HG03175 (cell line): ENCODE measurements around the gene ARFGAP1.

Source experiments
- ATAC-seq: cut with Tn5 transposase; IDR thresholded peaks from one replicate; pipeline ENCODE4 v1.9.1; 2021; ENCODE audit warnings: mild to moderate bottlenecking, moderate library complexity; ENCODE audit not compliant: unreplicated experiment

Gene ARFGAP1

DNA sequence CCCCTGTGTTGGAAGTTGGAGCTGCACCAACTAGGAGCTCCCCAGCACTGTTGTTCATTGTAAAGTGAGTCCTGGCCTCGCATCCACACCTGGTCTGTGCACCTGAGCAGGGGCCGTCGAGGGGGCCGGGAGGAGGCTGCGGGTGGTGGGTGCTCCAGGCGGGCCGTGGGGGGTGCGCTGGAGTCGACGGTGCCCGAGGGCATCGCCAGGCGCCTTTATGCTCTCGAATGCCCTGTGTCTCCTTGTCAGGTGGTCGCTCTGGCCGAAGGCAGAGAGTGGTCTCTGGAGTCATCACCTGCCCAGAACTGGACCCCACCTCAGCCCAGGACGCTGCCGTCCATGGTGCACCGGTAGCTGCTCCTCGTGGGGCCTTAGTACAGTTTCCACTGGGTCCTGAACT, 4.3 kb downstream of the ARFGAP1 start:
- no peak for ATAC-seq

DNA sequence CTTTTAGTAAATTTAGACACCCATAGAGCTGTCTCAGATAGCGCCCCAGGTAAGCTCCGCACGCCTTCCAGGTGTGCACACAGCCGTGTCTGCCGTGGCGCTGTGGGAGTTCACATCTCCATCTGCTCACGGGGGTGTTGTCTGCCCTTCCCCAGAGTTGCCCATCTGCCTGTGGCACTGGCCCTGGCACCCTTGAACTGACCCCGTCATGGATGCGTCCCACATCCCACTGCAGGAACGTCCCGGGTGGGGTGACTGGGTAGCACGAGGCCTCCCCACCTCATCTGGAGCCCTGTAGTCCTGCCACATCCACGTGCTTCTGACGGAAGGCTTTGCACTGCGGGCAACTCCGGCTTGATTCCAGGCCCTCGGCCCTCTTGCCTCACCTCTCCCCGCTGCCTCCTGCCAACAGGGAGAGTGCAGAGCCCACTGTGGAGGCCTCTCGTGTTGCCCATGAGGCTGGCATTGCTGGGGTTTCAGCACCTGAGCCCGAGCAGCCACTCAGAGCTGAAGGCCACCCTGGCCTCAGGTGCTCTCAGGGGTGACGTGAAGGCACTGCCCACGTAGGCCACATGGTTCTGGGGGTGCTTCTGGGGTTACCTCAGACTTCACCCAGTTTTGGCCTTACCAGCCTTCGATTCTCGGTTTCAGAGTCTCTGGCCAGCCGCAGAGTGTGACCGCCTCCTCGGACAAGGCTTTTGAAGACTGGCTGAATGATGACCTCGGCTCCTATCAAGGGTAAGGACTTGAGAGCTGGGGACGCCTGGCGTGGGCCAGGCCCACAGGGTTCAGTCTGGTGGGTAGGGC, 5.1 kb downstream of the ARFGAP1 start:
- ATAC-seq = no peak

DNA sequence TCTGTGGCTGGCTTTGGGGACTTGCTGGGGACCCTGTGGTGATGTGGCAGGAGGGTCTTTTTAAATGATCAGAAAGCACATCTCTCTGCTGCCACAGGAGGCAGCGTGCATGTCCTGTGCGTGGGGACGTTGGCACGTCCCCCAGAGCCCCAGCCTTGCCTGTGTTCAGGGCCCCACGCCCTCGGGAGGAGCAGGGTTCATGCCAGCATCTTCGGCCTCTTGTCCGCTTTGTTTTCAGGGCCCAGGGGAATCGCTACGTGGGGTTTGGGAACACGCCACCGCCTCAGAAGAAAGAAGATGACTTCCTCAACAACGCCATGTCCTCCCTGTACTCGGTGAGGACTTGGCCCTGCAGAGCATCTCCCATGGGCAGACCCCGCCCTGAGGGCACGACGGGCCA, 6.0 kb downstream of the ARFGAP1 start:
- ATAC-seq = no peak

DNA sequence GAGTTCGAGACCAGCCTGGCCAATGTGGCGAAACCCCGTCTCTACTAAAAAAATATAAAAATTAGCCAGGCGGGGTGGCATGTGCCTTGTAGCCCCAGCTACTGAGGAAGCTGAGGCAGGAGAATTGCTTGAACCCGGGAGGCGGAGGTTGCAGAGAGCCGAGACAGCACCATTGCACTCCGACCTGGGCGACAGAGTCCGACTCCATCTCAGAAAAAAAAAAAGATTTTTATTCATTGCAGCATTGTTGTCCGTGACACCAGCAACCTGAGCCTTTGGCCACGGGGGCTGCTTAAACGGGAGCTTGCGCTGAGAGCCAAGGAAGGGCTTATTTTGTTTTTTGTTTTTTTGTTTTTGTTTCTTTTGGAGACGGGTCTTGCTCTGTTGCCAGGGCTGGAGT, 7.3 kb downstream of the ARFGAP1 start:
- ATAC-seq = no peak

DNA sequence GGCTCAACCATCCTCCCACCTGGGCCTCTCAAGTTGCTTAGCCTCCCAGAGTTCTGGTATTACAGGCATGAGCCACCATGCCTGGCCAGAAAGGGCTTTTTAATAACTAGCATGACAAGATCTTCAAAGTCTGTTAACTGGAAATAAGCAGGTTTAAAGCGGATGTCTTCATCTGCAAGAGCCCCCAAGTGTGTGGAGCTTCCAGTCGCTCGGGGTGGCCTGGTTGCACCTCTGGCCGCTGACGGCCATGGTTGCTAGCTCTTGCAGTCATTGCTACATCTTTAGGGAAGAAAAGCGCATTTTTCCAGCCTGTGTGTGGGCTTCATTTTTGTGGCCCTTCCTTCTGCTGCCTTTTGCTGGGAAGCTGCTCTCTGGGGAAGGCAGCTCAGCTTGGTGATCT, 7.8 kb downstream of the ARFGAP1 start:
- ATAC-seq = no peak

DNA sequence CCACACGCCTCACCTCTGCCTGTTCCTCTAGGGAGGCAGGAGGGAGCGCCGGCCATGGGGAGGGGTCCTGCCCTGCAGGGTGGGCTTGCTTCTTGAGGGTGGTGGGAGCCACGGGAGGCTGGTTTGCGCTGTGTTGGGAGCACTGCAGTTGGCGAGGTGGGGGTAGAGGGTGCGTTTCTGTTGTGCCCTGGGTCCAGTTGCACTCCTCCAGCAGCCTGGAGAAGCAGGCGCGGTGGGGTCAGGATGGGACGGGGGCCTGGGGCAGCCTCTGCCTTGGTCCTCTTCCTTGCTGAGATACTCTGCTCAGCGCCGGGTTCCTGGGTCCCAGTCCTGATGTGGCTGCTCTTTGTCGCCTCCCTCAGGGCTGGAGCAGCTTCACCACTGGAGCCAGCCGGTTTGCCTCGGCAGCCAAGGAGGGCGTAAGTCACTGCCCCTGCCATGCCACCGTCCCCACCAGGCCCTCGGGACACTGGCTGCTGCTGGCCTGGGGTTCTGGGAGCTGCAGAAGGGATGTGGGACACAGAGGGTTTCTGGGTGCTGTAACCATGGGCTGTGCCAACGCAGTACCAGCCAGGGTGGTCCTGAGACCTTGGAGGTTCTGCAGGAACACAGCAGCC, 8.4 kb downstream of the ARFGAP1 start:
- ATAC-seq = no peak

DNA sequence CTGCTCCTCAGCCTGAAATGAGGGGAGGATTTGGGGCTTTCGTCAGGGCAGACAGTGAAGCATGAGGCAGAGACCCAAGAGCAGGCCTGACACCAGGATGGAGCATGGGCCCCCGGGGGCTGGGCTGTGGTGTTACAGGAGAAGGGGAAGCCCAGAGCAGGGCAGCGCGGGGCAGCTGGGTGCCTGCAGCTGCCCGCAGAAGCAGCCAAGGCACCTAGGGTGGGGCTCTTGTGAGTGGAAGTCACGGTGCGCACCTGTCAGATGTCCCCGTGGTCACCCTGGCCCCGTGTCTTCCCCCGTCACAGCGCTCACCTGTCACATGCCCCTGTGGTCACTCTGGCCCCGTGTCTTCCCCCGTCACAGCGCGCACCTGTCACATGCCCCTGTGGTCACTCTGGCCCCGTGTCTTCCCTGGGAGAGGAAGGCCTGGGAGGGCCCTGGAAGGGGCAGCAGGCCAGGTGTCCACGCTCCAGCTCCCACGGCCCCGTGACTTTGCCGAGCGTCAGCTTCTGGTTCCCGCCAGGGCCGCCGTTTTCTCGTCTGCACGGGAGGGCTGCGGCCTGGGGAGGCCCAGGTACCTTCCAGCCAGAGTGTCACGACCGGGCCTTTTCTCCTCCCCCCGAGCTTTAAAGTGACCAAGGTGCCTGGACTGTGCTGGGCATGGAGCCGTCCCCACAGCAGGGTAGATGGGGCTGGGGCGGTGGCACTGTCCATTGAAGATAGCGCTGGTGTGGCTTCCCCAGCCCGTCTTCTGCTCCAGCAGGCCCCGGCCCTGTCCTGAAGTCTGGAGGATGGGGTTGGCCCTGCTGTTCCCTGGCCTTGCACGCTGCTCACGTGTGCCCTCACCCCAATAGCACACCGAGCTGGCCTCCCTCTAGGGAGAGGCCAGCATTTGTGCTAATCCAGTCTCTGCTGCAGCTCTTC, 9.4 kb downstream of the ARFGAP1 start:
- no peak for ATAC-seq

DNA sequence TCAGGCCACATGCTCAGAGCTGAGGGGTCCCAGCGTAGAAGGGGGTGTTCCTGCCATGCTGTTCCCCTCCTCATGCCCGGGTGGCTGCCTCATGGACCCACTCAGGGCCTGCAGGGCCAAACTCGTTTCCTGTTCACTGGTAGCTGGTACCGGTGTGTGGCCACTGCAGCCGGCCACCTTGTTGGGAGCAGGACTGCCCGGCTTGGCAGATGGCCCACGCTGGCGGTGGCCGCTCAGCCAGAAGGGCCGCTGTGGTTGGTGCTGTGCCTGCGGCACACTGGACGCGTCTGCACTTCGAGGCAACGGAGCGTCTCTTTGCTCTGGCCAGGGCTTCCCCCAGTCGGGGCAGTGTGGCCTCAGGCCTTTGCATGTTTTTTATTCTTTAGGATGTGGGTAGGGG, 10.3 kb downstream of the ARFGAP1 start:
- no peak for ATAC-seq

DNA sequence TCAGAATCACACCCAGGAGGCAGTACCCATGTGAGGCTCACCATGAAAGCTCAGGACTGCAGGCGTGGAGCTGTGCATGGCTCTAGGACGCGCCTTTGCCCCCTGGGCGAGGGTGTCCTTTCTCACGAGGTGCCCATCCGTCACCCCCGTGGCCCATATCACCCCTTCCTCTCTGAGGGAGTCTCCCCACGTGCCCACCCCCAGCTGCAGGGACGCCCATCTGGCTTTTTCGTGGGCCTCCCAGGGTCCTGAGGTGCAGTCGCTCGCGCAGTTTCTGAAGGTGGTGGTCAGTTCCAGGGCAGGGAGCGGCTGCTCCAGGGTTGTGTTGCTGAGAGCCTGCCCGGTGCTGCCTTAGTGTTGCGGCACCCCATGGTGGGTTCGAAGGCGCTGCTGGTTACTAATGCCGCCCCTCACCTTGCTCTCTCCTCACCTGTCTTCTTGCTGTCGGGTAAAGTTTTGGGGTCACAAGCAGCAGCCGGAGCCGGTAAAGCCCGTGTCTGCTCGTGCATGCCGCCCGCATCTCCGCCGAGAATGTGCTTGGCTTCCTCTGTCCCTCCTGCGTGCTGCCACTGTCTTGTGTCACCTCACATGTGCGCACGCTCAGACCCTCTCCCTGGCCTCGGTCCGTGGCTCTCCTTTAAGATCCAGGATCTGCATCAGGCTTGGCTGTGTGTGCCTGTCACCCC, 10.9 kb downstream of the ARFGAP1 start:
- ATAC-seq = no peak

DNA sequence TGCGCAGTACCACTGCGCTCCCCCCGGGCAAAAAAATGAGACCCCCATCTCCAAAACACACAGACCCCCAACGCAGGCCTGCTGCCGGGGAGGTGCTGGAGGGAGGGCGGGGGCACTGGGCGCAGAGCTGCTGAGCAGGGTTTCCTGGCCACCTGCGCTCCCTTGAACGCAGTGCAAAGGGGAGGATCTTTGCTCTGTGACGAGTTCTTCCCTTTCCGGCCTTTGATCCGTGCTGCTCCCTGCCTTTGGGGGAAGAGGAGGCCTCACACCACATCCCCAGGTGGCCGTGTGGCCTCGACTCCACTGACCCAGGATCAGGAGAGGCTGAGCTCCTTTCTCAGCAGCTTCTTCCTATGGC, 11.4 kb downstream of the ARFGAP1 start:
- no peak for ATAC-seq

DNA sequence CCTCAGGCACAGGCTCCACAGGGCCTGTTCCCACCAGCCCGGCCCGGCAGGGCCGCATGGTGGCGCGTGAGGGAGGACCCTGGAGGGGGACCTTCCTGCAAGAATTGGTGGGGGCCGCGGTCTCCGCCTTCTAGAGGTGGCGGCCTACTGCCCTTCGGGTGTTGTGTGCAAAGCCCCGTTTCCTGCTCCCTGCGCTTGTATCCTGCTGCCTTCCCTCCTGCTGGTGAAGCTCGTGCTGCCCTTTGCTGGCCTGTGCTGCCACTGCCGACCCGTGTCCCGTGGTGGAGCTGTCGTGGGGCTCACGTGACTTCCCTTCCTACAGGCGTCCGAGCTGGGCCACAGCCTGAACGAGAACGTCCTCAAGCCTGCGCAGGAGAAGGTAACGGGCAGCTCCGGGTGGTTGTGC, 11.9 kb downstream of the ARFGAP1 start:
- ATAC-seq = no peak

DNA sequence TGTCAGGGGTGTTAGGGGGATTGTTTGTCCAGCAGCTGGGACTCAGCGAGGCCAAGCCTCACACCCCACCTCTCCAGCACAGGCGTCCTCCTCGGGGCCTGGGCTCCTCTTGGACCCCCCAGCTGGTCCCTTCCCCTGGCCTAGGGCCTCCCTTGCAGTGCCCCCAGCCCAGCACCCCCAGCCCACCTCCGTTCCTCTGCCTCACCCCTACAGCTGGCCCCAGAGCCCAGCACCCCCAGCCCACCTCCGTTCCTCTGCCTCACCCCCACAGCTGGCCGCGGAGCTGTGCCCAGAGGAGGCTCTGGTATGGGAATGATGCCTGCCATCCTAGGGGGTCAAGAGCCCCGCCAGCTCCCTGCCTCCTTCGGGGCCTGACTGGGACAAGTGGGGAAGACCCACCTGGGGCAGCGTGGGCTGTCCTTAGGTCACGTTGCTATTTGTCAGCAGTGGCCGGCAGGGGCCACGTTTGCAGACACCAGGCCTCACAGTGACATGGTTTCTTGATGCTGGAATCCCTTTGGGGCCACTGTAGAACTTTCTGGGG, 12.4 kb downstream of the ARFGAP1 start:
- ATAC-seq = no peak

DNA sequence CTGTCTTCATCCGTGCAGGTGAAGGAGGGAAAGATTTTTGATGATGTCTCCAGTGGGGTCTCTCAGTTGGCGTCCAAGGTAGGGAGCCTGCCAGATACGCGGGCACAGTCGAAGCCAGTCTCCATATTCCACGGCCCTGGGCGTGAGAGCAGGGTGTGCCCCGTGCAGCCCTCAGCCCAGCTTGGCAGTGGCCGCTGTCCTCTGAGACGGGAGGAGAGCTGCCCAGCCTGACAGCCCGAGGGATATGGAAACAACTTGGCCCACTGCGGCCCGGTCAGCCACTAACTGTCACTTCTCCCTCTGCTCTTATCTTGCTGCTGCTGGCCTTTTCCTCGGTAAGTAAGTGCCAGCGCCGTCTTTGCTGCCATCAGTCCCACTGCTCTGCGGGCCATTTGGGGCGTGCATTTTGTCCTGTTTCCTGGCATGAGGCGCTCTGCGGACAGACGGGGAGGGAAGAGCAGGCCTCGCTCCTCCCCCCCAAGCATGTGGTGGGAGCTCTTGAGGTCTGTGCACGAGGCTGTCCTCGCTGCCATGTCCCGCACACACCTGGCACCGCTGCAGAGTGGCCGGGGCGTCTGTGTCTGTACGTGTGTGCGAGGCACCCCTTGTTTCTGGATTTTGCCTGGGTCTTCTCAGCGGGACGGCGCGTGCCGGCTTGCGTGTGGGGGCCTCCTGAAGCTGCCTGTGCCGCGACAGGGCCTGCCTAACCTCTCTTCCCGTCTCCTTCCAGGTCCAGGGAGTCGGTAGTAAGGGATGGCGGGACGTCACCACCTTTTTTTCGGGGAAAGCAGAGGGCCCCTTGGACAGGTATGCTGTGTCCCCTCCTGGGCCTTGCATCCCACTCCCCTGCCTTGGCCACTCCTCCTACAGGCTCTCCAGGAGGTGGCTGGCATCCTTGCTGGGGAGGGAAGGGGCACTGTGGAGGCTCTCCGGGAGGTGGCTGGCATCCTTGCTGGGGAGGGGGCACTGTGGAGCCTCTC, 13.3 kb downstream of the ARFGAP1 start:
- no peak for ATAC-seq

DNA sequence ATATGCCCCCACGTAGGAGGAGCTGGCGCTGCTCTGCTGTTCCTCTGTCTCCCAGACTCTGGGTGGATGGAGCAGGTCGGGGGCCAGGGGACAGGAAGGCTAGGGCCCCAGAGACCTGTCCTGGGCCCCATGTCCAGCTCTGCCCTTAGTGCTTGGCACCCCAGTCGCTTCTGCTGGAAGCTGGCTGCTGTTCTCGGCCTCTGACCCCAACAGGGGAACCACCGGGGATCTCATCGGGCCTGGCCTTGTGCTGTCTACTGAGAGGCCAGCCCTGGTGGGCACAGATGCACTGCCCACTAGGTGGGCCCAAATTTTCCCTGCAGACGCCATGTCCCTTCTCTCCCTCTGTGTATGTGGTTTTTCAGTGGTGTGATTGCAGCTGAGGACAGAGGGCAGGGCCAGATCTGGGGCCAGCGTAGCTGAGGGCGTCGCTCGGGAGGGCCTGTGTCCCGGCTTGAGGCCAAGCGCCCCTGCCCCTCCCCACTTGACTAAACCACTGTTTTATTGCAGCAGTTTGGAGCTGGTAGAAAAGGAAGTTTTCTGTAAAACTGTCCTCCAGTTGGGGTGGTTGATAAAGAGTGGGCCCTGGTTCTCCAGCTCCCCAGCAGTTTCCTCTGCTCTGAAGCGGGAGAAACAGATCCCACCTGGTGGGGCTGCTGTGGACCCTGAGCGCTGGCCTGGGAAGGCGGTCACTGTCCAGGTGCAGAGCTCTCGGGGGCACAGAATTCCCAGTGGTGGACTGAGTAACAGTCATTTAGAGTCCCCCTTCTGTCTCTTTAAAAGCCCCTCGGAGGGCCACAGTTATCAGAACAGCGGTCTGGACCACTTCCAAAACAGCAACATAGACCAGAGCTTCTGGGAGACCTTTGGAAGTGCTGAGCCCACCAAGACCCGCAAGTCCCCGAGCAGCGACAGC, 14.4 kb downstream of the ARFGAP1 start:
- ATAC-seq = no peak

DNA sequence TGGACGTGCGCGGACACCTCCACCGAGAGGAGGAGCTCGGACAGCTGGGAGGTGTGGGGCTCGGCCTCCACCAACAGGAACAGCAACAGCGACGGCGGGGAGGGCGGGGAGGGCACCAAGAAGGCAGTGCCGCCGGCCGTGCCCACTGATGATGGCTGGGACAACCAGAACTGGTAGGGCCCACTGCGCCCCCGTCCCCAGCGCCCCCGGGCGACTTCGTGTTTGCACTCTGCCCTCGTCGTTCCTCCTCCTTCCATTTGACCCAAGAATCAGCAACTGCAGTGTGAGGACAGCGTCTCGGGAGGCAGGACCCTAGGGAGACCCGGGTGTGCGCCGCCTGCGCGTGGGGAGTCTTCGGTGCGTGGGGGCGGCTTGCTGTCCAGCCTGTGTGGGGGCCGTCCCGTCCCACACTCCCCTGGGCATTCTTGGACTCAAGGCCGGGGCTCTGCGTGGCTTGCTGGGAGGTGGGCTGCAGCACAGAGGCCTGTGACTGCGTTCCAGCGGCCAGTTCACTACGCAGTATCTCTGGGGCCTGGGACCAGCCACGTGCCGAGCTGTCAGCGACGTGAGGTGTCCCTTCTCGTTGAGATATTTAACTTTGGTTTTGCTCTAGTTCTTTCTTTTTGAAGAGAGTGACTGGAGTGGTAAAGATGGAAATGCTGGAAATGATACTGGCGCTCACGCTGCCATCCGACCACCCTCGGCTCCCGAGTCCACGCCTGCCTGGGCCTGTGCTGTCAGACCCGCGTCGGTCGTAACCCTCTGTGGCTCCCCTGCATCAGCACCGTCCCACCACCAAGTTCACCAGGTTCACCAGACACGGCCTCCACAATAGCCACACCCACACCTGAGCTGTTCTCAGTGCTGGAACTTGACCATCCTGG, 15.3 kb downstream of the ARFGAP1 start:
- ATAC-seq = no peak

DNA sequence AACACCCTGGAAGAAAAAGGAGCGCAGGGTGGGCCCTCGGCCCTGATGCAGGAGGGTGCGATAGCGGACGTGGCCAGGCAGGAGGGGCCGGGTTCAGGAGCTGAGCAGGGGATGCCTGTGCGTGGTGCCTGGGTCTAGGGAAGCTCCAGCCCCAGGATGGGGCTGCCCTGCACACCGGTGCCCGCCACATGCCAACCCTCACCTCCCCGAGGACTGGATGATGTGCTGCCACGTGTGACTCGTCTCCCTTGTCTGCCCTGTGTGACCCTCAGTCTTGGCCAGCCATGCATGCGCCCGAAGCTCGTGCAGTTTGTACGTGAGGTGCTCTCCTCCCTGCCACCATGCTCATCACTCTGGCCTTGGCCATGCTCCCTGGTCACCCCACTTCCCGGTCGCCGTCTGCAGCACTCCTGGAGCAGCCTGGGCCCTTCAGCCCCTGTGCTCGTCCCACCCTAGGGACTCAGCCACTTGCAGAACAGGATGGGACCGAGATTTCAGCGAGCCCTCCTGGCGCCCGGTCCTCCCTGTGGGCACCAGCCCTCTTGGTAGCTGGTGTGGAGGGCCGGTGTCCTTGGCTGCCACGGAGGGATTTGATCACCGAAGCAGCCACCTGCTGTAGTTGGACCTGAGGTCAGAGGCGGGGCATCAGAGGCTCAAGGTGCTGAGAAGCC, 16.1 kb downstream of the ARFGAP1 start:
- ATAC-seq = no peak
